Measurements from ENCODE around the gene CASQ1. TPM values are rescaled to one million over a fixed set of nuclear protein-coding genes. Genes with fewer than 3 reads are reported as not detected.

Gene CASQ1
- total and polyA plus RNA-seq, 9 of the 15 experiments (the other 6 are each of a cell fraction or from before 2014, with no cell fraction given): not detected

DNA sequence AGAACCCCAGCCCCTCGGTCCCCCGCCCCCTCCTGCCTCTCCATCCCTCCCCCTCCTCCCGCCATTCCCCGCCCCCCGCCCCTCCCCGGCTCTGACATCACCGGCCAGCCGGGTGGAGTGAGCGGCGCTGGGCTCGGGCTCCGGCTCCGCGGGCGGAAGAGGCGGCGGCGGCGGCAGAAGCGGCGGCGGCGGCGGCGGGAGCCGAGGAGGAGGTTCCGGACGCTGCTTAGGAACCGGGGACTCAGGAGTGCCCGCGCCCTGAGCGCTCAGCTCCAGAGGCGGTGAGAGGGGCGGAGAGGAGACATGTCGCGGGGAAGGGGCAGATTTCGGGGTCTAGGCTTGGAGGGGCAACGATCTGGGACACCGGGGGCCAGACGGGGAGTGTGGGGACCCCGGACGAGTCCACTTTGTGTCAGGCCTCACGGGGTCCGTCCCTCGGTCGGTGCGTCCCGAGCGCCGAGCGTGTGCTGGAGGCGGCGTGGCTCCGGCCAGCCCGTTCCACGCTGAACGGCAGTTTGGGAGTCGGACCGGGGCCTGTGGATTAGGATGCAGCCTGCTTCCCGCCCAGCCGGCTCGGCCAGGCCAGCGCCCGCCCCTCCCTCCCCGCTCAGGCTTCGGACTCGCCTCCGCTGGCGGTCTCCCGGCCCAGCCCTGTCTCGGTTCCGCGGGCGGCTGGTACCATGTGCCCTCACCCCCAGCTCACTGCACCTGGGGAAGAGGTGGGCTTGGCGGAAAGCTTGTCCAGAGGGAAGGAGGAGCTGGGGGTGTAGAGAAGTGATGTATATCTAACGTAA, 15.1 kb downstream of the CASQ1 start, which contains the start of gene PEA15 (continued):
- TF ChIP-seq ZNF707 (CRISPR knock-in tag; conservative IDR thresholded peaks at IDR 0.05) (no peak), ZNF140 (CRISPR knock-in tag; IDR thresholded peaks at IDR 0.05) (no peak), ZNF444 (CRISPR knock-in tag; IDR thresholded peaks at IDR 0.05) (no peak), KAT2B (IDR thresholded peaks at IDR 0.05; ENCODE audit: low read depth, low read length) (no peak), TAF15 (IDR thresholded peaks at IDR 0.05; ENCODE audit: low read depth, low read length) (no peak), BHLHE40 (IDR thresholded peaks at IDR 0.05; ENCODE audit: low read length) (no peak), SIRT6 (IDR thresholded peaks at IDR 0.05; ENCODE audit: low read depth, low read length) (no peak), SMAD1 (IDR thresholded peaks at IDR 0.05; ENCODE audit: low read depth, low read length, partially characterized antibody) (no peak), RAD51 (IDR thresholded peaks at IDR 0.05; ENCODE audit: borderline replicate concordance, low read depth) (no peak)
- TF ChIP-seq, protein P1, sequence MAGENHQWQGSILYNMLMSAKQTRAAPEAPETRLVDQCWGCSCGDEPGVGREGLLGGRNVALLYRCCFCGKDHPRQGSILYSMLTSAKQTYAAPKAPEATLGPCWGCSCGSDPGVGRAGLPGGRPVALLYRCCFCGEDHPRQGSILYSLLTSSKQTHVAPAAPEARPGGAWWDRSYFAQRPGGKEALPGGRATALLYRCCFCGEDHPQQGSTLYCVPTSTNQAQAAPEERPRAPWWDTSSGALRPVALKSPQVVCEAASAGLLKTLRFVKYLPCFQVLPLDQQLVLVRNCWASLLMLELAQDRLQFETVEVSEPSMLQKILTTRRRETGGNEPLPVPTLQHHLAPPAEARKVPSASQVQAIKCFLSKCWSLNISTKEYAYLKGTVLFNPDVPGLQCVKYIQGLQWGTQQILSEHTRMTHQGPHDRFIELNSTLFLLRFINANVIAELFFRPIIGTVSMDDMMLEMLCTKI (IDR thresholded peaks at IDR 0.05; ENCODE audit: partially characterized antibody): no peak
- TF ChIP-seq, protein P2, sequence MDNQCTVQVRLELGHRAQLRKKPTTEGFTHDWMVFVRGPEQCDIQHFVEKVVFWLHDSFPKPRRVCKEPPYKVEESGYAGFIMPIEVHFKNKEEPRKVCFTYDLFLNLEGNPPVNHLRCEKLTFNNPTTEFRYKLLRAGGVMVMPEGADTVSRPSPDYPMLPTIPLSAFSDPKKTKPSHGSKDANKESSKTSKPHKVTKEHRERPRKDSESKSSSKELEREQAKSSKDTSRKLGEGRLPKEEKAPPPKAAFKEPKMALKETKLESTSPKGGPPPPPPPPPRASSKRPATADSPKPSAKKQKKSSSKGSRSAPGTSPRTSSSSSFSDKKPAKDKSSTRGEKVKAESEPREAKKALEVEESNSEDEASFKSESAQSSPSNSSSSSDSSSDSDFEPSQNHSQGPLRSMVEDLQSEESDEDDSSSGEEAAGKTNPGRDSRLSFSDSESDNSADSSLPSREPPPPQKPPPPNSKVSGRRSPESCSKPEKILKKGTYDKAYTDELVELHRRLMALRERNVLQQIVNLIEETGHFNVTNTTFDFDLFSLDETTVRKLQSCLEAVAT (IDR thresholded peaks at IDR 0.05): 0 out of 4 replicates have a peak, but pooled peaks of 1 of the 2 experiments have one; percentile 31
- TF ChIP-seq, protein P3, sequence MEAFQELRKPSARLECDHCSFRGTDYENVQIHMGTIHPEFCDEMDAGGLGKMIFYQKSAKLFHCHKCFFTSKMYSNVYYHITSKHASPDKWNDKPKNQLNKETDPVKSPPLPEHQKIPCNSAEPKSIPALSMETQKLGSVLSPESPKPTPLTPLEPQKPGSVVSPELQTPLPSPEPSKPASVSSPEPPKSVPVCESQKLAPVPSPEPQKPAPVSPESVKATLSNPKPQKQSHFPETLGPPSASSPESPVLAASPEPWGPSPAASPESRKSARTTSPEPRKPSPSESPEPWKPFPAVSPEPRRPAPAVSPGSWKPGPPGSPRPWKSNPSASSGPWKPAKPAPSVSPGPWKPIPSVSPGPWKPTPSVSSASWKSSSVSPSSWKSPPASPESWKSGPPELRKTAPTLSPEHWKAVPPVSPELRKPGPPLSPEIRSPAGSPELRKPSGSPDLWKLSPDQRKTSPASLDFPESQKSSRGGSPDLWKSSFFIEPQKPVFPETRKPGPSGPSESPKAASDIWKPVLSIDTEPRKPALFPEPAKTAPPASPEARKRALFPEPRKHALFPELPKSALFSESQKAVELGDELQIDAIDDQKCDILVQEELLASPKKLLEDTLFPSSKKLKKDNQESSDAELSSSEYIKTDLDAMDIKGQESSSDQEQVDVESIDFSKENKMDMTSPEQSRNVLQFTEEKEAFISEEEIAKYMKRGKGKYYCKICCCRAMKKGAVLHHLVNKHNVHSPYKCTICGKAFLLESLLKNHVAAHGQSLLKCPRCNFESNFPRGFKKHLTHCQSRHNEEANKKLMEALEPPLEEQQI (IDR thresholded peaks at IDR 0.05): no peak
- TF ChIP-seq, protein P4, sequence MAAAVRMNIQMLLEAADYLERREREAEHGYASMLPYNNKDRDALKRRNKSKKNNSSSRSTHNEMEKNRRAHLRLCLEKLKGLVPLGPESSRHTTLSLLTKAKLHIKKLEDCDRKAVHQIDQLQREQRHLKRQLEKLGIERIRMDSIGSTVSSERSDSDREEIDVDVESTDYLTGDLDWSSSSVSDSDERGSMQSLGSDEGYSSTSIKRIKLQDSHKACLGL (CRISPR knock-in tag; IDR thresholded peaks at IDR 0.05; ENCODE audit: borderline replicate concordance, poor library complexity, severe bottlenecking): no peak
- TF ChIP-seq, protein P5, sequence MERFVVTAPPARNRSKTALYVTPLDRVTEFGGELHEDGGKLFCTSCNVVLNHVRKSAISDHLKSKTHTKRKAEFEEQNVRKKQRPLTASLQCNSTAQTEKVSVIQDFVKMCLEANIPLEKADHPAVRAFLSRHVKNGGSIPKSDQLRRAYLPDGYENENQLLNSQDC (CRISPR knock-in tag; IDR thresholded peaks at IDR 0.05): peak; percentile 91; the same call in 1 of the 2 replicates
- TF ChIP-seq, protein P6, sequence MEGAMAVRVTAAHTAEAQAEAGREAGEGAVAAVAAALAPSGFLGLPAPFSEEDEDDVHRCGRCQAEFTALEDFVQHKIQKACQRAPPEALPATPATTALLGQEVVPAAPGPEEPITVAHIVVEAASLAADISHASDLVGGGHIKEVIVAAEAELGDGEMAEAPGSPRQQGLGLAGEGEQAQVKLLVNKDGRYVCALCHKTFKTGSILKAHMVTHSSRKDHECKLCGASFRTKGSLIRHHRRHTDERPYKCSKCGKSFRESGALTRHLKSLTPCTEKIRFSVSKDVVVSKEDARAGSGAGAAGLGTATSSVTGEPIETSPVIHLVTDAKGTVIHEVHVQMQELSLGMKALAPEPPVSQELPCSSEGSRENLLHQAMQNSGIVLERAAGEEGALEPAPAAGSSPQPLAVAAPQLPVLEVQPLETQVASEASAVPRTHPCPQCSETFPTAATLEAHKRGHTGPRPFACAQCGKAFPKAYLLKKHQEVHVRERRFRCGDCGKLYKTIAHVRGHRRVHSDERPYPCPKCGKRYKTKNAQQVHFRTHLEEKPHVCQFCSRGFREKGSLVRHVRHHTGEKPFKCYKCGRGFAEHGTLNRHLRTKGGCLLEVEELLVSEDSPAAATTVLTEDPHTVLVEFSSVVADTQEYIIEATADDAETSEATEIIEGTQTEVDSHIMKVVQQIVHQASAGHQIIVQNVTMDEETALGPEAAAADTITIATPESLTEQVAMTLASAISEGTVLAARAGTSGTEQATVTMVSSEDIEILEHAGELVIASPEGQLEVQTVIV (CRISPR knock-in tag; IDR thresholded peaks at IDR 0.05; ENCODE audit: borderline replicate concordance): no peak
- TF ChIP-seq, protein P7, sequence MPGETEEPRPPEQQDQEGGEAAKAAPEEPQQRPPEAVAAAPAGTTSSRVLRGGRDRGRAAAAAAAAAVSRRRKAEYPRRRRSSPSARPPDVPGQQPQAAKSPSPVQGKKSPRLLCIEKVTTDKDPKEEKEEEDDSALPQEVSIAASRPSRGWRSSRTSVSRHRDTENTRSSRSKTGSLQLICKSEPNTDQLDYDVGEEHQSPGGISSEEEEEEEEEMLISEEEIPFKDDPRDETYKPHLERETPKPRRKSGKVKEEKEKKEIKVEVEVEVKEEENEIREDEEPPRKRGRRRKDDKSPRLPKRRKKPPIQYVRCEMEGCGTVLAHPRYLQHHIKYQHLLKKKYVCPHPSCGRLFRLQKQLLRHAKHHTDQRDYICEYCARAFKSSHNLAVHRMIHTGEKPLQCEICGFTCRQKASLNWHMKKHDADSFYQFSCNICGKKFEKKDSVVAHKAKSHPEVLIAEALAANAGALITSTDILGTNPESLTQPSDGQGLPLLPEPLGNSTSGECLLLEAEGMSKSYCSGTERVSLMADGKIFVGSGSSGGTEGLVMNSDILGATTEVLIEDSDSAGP (CRISPR knock-in tag; IDR thresholded peaks at IDR 0.05): no peak

All from K562 (cell line).